HG03354 (cell line): Measurements from ENCODE around the gene KAZN.
"Not testable (repeated sequence)": the region's sequence is repeated elsewhere in the genome, so short reads cannot be mapped to it uniquely, and the experiment has no call there.

Experiments used
- ATAC-seq: cut with Tn5 transposase; IDR thresholded peaks from one replicate; pipeline ENCODE4 v1.9.1; 2021; ENCODE audit warnings: mild to moderate bottlenecking; ENCODE audit not compliant: unreplicated experiment, poor library complexity, severe bottlenecking

Gene KAZN

DNA sequence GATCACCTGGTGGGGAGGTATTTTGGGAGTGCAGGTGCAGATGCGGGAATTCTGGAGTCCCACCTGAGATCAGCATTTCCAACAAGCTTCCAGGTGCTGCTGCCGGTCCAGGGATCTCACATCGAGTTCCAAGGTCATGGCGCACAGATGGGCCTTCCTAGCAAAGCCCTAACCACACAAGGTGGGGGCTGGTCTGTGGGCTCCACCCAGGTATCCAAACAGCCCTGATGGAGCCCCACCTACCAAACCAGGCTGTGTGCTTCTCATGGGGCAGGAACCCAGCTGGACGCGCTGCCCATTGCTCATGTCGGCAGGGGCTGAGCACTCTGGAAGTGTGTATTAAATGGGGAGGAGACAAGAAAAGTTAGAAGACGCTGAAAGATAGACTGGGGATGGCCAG is 520.1 kb downstream of the KAZN start:
- ATAC-seq: no peak

DNA sequence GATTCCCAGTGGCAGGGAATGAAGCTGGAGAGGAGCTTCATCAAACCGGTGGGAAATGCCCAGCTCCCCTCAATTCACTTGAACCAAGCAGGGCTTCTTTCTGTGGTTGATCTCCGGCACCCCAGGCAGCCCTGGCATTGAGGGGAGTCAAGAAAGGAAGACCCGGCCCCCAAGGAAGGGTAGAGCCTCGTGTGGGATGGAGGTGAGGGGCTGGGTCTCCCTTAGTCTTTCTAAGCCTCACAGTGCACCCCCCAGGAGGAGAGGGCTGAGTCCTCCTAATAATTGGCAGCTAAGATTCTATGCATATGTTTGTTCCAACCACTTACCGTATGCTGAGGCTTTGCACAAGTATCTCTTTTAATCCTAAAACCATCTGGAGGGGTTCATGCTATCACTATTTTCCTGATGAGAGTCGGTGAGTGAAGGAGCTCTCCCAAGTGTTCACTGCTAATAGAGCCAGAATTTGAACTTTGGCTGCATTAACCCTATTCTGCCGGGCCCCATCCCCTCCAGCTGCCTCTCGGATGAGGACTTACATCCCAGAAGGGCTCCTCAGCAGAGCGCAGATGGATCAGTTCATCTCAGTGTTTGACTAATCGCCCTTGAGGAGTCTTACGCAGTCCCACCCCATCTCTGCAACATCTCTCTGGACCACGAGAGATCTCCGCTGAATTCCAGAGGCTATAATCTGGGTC is 521.9 kb downstream of the KAZN start:
- no peak for ATAC-seq

DNA sequence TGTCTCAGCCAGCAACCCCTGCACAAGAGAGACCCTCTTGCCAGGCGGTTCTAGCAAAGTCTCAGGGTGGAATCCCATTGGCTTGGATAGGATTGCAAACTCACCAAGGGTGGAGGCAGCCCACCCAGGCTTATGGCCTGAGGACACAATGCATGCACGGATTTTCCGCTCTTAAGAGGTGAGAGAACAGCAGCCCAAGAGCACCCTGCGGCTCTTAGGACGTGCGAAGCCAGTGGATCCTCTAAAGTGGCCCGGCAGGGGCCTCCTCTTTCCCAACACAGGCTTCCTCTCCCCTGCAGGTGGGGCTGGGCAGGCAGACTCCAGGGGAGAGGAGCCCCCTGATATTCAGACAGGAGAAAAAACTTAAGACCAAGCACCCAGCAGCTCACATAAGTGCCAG is 523.8 kb downstream of the KAZN start:
- ATAC-seq: no peak

DNA sequence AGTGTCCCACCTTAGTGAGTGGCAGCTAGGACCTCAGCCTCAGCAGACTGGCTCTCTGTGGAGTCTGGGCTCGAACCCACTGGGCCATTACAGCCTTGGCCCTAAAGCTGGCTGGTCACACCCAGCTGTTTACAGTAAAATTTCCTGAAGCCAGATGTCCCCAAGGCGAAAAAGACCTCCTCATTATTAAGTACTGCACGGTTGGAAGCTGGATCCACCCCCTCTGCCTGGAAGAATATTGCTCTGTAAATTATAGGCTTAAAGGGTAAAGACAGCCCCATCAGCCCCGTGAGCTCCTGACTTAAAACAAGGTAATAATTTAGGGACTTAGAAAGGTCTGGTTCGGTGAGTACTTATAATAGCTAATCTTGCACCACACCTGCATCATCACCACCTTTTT is 524.8 kb downstream of the KAZN start:
- no peak for ATAC-seq

DNA sequence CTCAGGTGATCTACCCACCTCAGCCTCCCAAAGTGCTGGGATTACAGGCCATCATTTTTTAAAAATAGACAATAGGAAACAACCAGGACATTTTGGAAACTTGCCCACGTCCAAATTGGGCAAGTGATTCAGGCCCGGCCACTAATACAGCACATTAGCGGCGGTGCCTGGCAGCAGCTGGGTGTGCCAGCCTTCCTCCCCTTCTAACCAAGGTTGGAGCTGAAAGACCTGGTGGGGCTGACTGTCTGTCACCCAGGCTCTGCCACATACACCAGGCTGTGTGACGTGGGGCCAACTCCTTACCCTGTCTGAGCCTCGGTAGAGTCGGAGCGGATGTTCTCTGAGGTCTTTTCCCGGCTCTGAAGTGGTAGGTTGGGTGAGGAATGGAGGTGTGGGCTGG is 525.4 kb downstream of the KAZN start:
- no peak for ATAC-seq

DNA sequence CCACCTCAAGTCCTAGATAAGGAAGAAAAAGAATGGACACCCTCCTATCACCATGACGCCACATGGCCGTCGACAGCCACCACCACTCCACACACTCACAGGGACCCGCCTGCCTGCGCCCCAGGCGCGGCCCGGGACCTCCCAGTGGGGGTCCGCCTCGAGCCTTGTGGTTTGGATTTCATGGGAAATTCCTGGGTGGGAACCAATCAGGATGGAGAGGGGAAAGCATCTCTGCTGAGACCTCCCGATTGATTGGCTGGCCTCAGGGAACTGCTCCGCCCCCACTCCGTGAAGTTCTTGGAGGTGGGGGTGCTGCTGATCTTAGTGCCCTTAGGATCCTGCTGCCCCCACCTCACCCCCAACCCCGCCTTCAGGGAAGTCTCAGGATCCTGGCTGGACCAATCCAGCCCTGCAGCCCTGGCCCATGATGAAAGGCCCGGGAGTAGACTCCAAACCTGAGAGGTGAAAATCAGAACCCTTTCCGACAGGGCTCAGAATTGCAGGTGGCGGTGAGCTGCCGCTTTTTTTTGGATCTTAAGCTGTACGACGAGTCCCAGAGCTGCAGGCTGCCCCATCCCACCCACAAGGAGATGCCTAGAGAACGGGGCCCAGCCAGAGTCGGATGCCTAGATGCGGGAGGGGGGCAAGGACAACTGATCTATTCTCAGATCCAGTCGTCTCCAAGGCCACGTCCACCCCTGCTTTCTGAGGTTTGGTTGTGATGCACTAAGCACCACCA is 526.0 kb downstream of the KAZN start:
- ATAC-seq: no peak

DNA sequence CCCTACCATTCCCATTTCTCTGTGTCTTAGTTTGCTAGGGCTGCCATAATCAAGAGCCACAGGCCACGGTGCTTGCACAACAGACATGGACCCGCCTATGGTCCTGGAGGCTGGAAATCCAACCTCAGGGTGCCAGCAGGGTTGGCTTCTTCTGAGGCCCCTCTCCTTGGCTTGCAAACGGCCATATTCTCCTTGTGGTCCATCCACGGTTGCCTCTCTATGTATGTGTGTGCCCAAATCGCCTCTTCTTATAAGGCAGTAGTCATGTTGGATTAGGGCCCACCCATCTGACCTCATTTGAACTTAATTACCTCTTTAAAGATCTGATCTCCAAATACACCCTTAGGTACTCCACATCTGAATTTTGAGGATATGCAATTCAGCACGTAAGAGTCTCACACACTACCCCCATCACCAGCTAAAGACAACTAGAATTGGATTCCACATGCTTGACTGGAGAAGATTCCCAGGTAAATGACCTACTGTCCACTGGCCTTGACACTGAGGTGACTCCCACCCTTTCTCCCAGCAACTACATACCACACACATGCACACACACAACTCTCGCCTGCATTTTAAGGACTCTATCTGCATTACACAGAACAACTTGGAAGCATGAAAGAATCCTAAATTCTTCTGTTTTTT is 526.7 kb downstream of the KAZN start:
- ATAC-seq: no peak

DNA sequence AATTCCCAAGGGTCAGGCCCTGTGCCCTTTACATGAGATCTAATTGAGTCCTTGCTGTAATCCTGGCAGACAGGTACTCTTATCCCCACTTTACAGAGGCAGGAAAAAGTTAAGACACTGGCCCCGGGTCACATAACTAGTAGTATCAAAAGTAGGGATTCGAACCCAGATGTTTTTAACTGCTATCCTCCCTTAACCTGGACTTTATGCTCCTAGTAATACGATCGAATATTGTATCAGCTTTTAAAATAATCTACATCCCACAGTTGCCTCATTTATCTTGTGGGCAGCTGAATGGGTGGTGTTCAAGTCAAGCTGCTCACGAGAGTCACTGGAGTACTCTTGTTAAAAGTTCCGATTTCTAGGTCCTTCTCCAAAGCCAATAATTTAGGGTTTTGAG is 529.6 kb downstream of the KAZN start:
- ATAC-seq: no peak

DNA sequence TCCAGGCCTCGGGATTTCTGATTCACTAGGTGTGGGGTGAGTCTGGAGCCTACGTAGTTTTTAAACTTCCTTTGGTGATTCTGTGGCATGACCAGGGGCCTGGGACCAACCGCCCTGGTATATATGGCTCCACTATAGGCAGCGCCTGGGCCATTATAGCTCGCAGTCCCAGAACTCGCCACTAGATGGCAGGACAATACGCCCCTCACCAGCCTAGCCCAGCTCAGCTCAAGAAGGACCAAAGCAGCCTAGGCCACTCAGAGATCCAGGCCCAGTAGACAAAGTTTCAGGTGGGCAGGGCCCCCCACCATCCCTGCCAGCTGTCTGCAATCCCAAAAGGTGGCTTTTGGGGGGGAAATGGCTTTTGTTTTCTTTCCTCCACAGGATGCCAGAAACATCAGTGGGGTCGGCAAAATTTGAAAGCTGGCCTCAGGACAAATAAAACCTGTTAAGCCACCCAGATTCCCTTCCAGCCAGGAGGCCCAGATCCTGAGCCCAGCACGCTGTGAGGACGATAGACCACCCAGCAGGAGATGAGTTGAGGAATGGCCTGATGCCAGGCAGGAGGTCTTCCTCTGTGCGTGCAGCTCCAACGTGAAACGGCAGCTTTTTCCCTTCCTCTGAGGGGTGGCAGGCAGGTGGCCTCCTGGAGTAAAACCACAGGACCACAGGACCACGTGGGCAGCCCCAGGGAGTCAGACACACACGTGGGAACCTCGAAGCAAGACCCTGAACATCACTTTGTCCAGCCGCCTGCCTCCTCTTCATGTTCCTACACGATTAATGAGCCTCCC is 530.2 kb downstream of the KAZN start:
- ATAC-seq: no peak

DNA sequence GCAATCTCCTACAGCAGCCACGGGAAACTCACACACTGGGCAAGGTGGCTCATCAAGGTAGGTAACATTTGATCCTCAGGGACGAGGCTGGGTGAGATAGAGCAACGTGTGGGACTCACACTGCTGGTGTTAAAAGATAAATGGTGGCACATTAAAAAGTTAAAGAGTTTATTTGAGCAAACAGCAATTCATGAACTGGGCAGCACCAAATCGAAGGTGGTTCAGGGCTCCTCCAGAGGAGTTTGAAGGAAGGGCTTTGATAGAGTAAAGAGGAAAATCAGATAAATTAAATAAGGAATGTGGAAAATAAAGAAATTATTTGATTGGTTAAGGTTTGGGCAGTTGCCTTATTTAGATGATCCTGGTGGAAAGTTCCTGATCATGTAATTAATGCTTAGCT is 531.5 kb downstream of the KAZN start:
- no peak for ATAC-seq

DNA sequence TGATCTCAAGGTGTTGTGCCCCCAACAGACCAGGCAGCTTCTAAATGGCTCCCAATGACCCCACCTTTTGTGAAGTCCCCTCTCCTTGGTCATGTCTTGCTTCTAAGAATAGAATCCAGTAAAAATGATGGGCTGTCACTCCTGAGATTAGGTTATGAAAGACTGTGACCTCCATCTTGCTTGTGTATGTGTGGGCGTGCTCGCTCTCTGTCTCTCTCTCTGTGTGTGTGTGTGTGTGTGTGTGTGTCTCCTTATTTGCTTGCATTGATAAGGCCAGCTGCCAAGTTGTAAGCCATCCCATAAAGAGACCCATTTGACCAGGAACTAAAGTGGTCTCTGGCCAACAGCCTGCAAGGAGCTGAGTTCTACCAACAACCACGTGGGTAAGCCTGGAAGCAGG is 532.1 kb downstream of the KAZN start:
- ATAC-seq: no peak

DNA sequence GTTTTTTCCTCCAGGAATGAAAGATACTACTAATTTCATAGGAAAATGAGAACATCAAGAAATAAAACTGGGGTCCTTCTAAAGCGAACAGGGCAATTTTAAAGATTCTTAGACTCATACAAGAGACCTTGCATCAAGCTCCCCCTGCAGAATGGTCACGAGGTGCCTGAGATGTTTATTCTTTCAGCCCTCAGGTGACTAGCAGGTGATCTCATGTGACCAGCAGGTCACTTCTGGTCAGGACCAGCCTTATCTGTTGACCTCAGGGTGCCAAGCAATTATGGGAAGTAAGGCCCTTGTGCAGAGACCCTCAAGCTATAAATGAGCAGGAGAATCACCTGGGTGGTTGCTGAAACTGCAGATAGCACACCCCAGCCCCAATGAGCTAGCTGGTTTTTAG is 534.5 kb downstream of the KAZN start:
- ATAC-seq: no peak

DNA sequence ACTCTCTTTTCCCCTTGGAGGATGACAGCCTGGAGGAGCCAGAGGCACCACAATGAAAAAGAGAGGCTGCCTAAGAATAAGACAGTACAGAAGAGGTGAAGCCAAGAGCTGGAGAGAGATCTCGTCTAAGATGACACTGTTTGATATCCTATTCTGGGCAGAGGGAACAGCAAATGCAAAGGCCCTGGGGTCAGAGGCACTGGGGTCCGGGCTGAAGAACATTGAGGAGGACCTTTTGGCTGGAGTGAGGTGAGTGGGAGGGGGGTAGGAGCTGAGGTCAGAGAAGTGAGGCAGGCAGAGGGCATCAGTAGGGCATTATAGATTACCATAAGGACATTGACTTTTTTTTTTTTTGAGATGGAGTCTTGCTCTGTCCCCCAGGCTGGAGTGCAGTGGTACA is 535.8 kb downstream of the KAZN start:
- no peak for ATAC-seq

DNA sequence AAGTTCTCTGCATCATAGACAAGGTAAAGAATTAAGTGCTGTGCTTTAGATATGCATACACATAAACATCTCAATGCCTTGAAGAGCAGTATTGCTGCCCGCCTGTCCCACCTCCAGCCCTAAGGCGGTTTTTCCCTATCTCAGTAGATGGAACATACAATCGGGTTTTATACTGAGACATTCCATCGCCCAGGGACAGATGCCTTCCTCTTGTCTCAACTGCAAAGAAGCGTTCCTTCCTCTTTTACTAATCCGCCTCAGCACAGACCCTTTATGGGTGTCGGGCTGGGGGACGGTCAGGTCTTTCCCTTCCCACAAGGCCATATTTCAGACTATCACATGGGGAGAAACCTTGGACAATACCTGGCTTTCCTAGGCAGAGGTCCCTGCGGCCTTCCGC is 537.1 kb downstream of the KAZN start:
- ATAC-seq: not testable (repeated sequence)

DNA sequence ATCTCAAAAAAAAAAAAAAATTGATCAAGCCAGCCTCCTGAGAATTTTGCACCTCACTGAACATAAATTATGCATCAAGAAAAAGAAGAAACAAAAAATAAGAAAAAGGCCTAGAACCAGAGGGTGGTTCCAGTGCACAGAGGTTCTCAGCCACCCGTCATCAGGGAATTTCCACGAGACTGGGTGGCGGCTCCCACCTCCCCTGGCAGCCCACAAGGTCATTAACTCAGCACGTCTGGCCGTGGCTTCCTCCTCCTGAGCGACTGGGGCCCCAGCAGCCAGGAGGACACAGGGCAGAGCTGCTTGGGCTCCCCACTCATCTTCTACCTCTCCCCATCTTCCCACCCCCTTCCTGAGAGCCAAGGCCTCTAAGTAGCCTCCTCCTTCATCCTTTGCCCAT is 539.3 kb downstream of the KAZN start:
- ATAC-seq: no peak

DNA sequence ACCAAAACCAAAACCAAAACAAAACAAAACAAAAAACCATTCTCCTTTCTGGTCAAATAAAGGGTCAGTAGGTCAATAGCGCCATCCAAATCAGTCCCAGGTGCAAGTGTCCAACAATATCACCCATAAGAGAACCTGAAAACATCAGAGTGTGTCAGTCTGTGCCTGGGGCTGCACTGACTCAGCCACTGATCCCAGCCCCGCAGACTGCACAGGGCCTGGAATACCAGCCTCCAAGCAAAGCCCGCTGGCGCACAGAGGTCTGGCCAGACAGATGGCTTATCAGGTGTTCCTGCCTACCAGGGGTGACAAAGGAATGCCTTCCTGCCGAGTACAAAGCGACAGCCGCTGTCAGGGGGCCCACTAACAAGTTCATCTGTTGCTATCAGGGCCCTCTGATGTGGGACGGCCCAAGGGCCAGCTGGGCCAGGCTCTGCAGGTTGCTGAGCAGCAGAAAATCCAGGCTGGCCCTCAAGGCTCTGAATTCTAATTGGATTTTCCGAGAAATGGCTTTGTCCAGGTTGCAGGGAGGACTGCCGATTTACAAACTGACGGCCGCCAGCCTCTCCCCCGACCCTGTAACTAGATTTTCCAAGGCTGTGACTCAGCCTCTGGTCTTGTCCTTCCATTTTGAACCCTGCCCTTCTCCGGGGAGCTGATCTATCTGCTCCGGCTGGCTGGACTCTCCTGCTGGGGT is 541.3 kb downstream of the KAZN start:
- ATAC-seq: no peak

DNA sequence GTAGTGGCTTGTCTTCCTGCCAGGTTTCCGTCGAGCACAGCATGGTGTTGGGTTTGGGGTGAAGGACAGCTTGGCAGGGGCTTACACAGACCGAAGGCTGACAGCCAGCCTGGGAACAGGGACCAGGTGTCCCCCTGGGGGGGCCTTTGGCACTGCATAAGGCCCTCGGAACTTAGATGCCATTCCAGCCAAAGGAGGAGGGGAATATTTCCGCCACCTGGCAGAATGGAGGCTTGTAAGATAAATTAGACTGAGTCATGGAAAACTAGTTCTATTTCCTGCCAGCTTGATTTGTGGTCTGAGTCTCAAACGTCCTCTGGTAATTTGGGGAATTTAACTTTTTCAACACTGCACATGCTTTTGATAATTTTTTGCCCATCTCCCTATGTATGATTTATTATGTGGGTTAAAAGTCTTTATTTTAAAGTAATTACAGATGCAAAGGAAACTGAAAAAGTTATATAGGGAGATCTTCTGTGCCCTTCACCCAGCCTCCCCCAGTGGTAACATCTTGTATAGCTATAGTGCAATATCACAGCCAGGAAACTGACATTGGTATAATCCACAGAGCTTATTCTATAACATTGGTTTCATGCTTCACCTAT is 543.6 kb downstream of the KAZN start:
- ATAC-seq: no peak

DNA sequence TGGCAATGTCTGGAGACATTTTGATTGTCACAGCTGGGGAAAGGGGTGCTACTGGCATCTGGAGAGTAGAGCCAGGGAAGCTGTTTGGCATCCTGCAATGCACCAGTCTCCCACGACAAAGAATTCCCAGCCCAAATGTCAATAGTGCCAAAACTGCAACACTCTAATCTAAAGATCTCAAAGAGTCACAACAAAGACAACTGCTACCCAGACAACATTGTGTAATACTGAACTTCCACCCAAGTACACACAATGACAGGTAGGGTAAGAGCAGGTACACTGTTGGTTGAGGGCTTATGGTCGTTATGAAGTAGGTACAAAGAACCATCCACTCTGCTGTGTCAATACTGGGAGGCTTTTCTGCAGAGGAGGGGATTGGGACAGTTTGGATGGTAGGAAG is 546.8 kb downstream of the KAZN start:
- no peak for ATAC-seq

DNA sequence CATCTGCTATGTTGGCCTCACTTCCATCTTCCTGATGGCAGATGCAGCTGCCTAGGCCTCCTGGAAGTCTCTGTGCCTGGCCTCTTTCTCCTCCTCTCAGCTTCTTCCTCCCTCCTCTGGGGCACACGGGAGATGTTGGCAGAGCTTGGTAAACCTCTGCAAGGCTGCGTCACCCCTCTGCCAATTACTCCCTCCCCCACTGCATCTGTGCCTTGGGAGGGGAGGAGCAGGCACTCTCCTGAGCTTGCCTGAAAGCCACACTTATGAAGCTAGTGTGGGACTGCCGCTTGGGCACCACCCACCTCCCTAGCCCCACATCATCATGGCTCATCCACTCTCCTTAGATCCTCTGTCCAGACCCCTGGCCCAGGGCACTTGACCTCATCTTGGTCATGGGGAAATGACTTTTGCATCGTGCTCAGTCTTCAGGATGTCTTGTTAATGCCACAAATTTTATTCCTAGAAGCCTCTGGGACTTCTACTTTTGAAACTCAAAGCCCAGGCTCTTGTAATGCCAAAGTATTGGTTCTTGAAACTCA is 547.7 kb downstream of the KAZN start:
- no peak for ATAC-seq
